B cell (primary cell): ENCODE data around the gene WWC1. TPM values are rescaled to one million over a fixed set of nuclear protein-coding genes. Genes with fewer than 3 reads are reported as not detected.

Experiments
- ATAC-seq: fragments of 200-7000 bp; cut with Tn5 transposase; one replicate; pipeline ENCODE4 v1.10.0; 2021; ENCODE audit warnings: low read depth, mild to moderate bottlenecking, moderate number of reproducible peaks, moderate library complexity
- CTCF ChIA-PET: fragments of 350-600 bp; sonication (Branson Sonifier 250); formaldehyde crosslinking; loops from one replicate; lab custom pipeline; 2021; ENCODE audit warnings: antibody characterized with exemption, inconsistent platforms; lab: Charles Lee
- POLR2A ChIA-PET: fragments of 350-600 bp; sonication (Branson Sonifier 250); formaldehyde crosslinking; loops from one replicate; lab custom pipeline; 2021; ENCODE audit warnings: antibody characterized with exemption; lab: Charles Lee
- DNase-seq: peaks from one replicate; pipeline ENCODE4 v3.0.0; 2013
- H2AFZ ChIP-seq: 2 replicates; pipeline ENCODE4 v1.6.1; 2012; ENCODE audit warnings: mild to moderate bottlenecking, low read depth, low read length; ENCODE audit not compliant: insufficient read depth, poor library complexity, severe bottlenecking
- H3K27ac ChIP-seq, 2 donors: 1 replicate in 1 of 2; 2 replicates in 1 of 2; pipeline ENCODE4 v1.5.1; 2012 to 2013; ENCODE audit warnings: low read length in 2 of 2, mild to moderate bottlenecking in 2 of 2, moderate library complexity in 1 of 2
- H3K27me3 ChIP-seq, 4 experiments: fragments of 200-600 bp in 1 of 4; sonication (generic) in 1 of 4; replicated peaks in 1 of 4; 1 replicate in 2 of 4; 2 replicates in 2 of 4; pipeline versions ENCODE4 v1.6.1 to v1.7.0; 2013 to 2016; ENCODE audit warnings: low read length in 3 of 4, mild to moderate bottlenecking in 2 of 4, mixed read lengths in 1 of 4, moderate library complexity in 1 of 4; ENCODE audit not compliant: insufficient read depth in 4 of 4, control insufficient read depth in 3 of 4; ENCODE audit errors: control extremely low read depth in 1 of 4
- H3K36me3 ChIP-seq, 2 experiments: replicated peaks in 1 of 2; 1 replicate in 1 of 2; 2 replicates in 1 of 2; pipeline versions ENCODE4 v1.6.1 to v1.7.1; 2013; ENCODE audit warnings: low read length in 1 of 2; ENCODE audit not compliant: insufficient read depth in 2 of 2, control insufficient read depth in 1 of 2; ENCODE audit errors: control extremely low read depth in 1 of 2, extremely low read depth in 1 of 2
- H3K4me1 ChIP-seq, 2 donors: fragments of 200-600 bp in 1 of 2; sonication (generic) in 1 of 2; 1 replicate in 1 of 2; 2 replicates in 1 of 2; pipeline versions ENCODE4 v1.5.1 to v1.6.1; 2013 to 2017; ENCODE audit warnings: low read length in 2 of 2; ENCODE audit not compliant: control insufficient read depth in 2 of 2, insufficient read depth in 2 of 2
- H3K4me2 ChIP-seq: replicated peaks from 2 replicates; pipeline ENCODE3; 2012; ENCODE audit warnings: mild to moderate bottlenecking, low read depth, low read length; ENCODE audit not compliant: poor library complexity, severe bottlenecking
- H3K4me3 ChIP-seq, 5 experiments: fragments of 200-600 bp in 1 of 5; sonication (generic) in 1 of 5; 1 replicate in 3 of 5; 2 replicates in 2 of 5; pipeline versions ENCODE4 v1.5.1 to v1.7.0; 2011 to 2016; ENCODE audit warnings: low read length in 4 of 5, mild to moderate bottlenecking in 4 of 5, low read depth in 2 of 5, control low read depth in 1 of 5, moderate library complexity in 1 of 5; ENCODE audit not compliant: insufficient read depth in 1 of 5; ENCODE audit errors: control extremely low read depth in 1 of 5, extremely low read depth in 1 of 5
- H3K79me2 ChIP-seq: fragments of 200-600 bp; sonication (generic); one replicate; pipeline ENCODE4 v1.6.0; 2016; ENCODE audit warnings: low read length; ENCODE audit not compliant: control insufficient read depth, insufficient read depth
- H3K9ac ChIP-seq: fragments of 200-600 bp; sonication (generic); 2 replicates; pipeline ENCODE4 v1.6.1; 2017; ENCODE audit warnings: mild to moderate bottlenecking, low read length, moderate library complexity
- H3K9me3 ChIP-seq, 3 donors: one replicate each; pipeline versions ENCODE4 v1.6.1 to v1.7.1; 2013; ENCODE audit warnings: low read length in 2 of 3; ENCODE audit not compliant: control insufficient read depth in 2 of 3, insufficient read depth in 1 of 3; ENCODE audit errors: control extremely low read depth in 1 of 3
- H4K20me1 ChIP-seq: 2 replicates; pipeline ENCODE4 v1.6.0; 2012; ENCODE audit warnings: mild to moderate bottlenecking, low read length; ENCODE audit not compliant: insufficient read depth, control insufficient read depth, poor library complexity, severe bottlenecking
- H3K27ac Mint-ChIP-seq: one replicate; pipeline ENCODE4 v1.8.0; 2021; ENCODE audit warnings: mixed read lengths
- H3K27me3 Mint-ChIP-seq: one replicate; pipeline ENCODE4 v1.8.0; 2021; ENCODE audit warnings: mixed read lengths
- H3K4me1 Mint-ChIP-seq: one replicate; pipeline ENCODE4 v1.8.0; 2021; ENCODE audit warnings: mixed read lengths
- H3K4me3 Mint-ChIP-seq: one replicate; pipeline ENCODE4 v1.8.0; 2021; ENCODE audit warnings: mixed read lengths
- H3K9me3 Mint-ChIP-seq: one replicate; pipeline ENCODE4 v1.8.0; 2022; ENCODE audit warnings: mixed read lengths; ENCODE audit not compliant: insufficient read depth
- EZH2 ChIP-seq: IDR thresholded peaks from 2 replicates; pipeline ENCODE4 v1.6.1; 2012; ENCODE audit warnings: borderline replicate concordance, low read depth, mild to moderate bottlenecking, moderate library complexity, low read length; ENCODE audit not compliant: insufficient read depth, poor library complexity, severe bottlenecking
- WGBS: methylation state at CpG from one replicate; pipeline ENCODE4 v1.1.5; 2013; ENCODE audit warnings: missing lambda C conversion rate; ENCODE audit not compliant: insufficient coverage; 5-methylcytosine and 5-hydroxymethylcytosine counted together
- intact Hi-C: fragments of 100-400 bp; cut with micrococcal nuclease; formaldehyde crosslinking; loops from one replicate; pipeline ENCODE4 v1.10.0; 2022
- polyA plus RNA-seq: library from polyadenylated mRNA; depleted of rRNA; stranded (reverse); fragments of >200 nt; gene quantifications from 2 replicates; pipeline ENCODE4 v1.2.3, GENCODE V29; 2012
- total RNA-seq, 2 donors: library from RNA; stranded (reverse); fragments of 120-200 nt in 1 of 2; gene quantifications; 1 replicate in 1 of 2; 2 replicates in 1 of 2; pipeline versions ENCODE4 v1.2.3 to v1.2.4, GENCODE V29; 2013 to 2022
- TF ChIP-seq, protein P1 (sequence below): fragments of 200-600 bp; IDR thresholded peaks from one replicate; pipeline ENCODE4 v1.8.0; 2022; ENCODE audit warnings: antibody characterized with exemption, mild to moderate bottlenecking

The WWC1 gene
- total and polyA plus RNA-seq, 2 donors (not counting 1 experiment from before 2014, with no cell fraction given), result 1.5 to 2.0 TPM

DNA sequence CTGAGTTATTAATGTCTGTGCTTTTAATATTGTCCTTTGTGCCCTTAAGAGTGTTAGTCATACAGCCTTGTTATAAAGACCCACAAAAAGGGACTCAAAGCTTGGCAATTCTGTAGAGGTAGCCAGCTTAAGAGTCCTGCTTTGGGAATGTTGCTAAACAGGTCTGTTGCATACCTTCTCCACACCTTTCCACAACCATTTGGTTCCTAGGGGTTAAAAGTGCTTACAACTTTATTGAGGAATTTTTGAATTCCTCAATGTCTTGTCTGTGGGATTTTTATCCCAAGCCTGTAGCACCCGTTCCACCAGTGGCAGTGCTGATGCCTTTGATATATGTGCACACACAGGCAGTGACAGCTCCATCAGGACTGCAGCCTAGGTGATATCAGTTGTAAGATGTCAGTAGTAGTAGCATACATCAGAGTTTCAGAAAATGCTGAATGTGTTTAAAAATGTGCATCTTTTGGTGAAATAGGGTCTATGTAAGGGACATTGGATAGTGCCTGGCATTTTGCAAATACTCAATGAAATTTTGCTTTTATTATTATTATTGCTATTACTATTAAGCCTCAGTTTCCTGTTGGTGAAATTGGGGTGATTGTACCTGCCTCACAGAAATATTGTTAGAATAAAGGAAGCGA is 68.5 kb downstream of the WWC1 start:
- Histone ChIP-seq H3K36me3 (no peaks in the 10 kb centered on the region), H3K27ac (no peak overlapping the region), H3K27me3 (no peaks in the 10 kb centered on the region), H3K79me2 (no peaks in the 10 kb centered on the region), H3K4me1 (no peaks in the 10 kb centered on the region), H3K9ac (no peak overlapping the region), H2AFZ (no peak overlapping the region), H4K20me1 (no peaks in the 10 kb centered on the region), H3K9me3 (no peaks in the 10 kb centered on the region), H3K4me2 (no peak overlapping the region), H3K4me3 (no peak overlapping the region)
- ChIA-PET CTCF (no interaction called here), POLR2A (no interaction called here)
- ATAC-seq (no peak), DNase-seq (no peak)
- intact Hi-C loops, result no loop called here
- Mint-ChIP-seq H3K27me3 (no peaks in the 10 kb centered on the region), H3K9me3 (no peaks in the 10 kb centered on the region), H3K4me3 (no peak overlapping the region), H3K4me1 (no peaks in the 10 kb centered on the region), H3K27ac (no peak overlapping the region)
- WGBS, result 93% methylated on average over 2 of the region's 2 CpGs
- TF ChIP-seq, protein P1, sequence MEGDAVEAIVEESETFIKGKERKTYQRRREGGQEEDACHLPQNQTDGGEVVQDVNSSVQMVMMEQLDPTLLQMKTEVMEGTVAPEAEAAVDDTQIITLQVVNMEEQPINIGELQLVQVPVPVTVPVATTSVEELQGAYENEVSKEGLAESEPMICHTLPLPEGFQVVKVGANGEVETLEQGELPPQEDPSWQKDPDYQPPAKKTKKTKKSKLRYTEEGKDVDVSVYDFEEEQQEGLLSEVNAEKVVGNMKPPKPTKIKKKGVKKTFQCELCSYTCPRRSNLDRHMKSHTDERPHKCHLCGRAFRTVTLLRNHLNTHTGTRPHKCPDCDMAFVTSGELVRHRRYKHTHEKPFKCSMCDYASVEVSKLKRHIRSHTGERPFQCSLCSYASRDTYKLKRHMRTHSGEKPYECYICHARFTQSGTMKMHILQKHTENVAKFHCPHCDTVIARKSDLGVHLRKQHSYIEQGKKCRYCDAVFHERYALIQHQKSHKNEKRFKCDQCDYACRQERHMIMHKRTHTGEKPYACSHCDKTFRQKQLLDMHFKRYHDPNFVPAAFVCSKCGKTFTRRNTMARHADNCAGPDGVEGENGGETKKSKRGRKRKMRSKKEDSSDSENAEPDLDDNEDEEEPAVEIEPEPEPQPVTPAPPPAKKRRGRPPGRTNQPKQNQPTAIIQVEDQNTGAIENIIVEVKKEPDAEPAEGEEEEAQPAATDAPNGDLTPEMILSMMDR, result no peak
- no peak for TF ChIP-seq EZH2

DNA sequence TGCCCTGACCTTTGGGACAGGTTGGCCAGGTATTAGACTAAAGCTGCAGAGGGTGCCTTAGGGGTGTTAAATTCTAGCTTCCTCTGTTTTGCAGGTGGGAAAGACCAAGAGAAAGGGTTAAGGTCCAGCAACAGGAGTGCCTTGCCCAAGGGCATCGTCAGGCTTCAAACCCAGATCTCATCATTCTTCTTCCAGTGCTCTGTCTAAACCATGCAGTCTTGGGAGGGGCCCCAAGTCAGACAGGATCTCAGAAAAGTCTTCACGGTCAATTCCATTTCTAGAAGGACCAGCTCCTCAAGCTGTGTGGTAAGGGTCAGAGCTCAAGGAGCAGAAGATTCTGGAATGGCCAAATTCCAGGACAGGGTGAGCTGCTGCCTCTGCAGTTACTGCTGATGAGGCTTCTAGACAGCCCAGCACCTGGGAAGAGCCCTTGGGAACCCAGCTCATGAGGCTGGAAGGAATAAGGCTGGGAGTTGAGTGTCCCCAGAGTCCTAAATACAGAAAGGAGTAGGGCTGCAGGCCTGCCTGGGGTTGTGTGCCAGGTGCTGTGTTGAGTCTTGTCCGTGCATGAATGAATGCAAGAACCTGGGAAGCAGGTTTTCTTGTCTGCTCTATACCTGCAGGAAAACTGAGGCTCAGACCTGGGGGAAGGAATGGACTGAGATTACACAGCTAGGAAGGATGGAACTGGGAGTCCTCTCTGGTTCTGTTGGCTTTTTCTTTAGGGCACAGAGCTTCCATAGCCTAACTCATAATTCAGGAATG is 69.3 kb downstream of the WWC1 start:
- no peak overlapping the region for H3K27ac ChIP-seq
- DNase-seq (no peak), ATAC-seq (no peak)
- H3K36me3 ChIP-seq, result no peaks in the 10 kb centered on the region
- intact Hi-C loops, result no loop called here
- no peaks in the 10 kb centered on the region for H3K9me3 ChIP-seq
- no peaks in the 10 kb centered on the region for H3K27me3 ChIP-seq
- H3K4me1 ChIP-seq, result no peaks in the 10 kb centered on the region
- H3K9ac ChIP-seq, result no peak overlapping the region
- no peaks in the 10 kb centered on the region for H3K27me3 Mint-ChIP-seq
- H2AFZ ChIP-seq, result no peak overlapping the region
- H3K79me2 ChIP-seq, result no peaks in the 10 kb centered on the region
- no peaks in the 10 kb centered on the region for H4K20me1 ChIP-seq
- H3K4me3 Mint-ChIP-seq, result no peak overlapping the region
- no peak overlapping the region for H3K4me3 ChIP-seq
- POLR2A ChIA-PET, result no interaction called here
- CTCF ChIA-PET, result no interaction called here
- H3K4me2 ChIP-seq, result no peak overlapping the region
- no peak overlapping the region for H3K27ac Mint-ChIP-seq
- TF ChIP-seq, protein P1, result no peak
- no peak for TF ChIP-seq EZH2
- H3K9me3 Mint-ChIP-seq, result no peaks in the 10 kb centered on the region
- WGBS, result 80% methylated on average over 3 of the region's 3 CpGs
- H3K4me1 Mint-ChIP-seq, result no peaks in the 10 kb centered on the region
